HL-60/S4 (cell line): ENCODE results near the gene JOSD2.

Experiments
- in situ Hi-C: fragments of 300-500 bp; cut with MboI; formaldehyde crosslinking; loops from 2 replicates; pipeline ENCODE4 v1.14.3; 2022; ENCODE audit warnings: low sequenced_read_pairs

JOSD2 gene, protein sequence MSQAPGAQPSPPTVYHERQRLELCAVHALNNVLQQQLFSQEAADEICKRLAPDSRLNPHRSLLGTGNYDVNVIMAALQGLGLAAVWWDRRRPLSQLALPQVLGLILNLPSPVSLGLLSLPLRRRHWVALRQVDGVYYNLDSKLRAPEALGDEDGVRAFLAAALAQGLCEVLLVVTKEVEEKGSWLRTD

DNA sequence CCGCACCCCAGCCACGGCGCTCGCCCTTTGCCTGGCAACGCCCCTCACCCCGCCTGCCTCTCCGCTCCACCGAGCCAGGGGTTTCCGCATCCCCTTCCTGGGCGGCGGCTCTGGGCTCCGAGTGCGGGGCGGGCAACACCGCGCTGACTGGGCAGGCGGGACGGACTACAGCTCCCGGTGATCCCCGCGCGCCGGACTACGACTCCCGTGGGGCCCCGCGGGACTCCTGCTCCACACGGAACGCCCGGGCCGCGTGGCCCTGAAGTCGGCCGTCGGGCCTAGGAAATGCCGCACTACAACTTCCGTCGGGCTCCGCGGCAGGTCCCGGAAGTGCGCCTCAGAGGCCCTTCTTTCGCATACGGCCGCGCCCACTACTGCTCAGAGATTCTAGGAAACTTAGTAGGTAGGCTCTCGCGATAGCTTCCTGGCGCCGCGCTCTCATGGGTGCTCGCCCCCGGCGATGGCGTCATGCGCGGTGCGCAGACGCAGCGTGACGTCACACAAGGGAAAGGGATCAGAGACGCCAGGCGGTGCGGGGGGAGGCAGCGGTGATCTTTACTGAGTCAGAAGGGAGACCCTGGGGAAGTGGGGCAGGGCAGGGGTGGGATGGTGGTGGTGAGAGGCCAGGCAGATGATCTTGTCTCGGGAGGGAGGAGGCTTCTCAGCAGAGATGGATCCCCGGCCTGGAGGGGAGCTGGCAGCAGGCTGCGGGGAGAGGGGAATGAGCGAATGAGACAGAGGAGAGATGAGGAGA, at the start of gene JOSD2:
Gene JOSD2, minus strand, starts transcription at position 123 of the 754 bp plus-strand sequence. CDS start 760 bp downstream, outside the sequence.
- in situ Hi-C loops, result no loop called here

DNA sequence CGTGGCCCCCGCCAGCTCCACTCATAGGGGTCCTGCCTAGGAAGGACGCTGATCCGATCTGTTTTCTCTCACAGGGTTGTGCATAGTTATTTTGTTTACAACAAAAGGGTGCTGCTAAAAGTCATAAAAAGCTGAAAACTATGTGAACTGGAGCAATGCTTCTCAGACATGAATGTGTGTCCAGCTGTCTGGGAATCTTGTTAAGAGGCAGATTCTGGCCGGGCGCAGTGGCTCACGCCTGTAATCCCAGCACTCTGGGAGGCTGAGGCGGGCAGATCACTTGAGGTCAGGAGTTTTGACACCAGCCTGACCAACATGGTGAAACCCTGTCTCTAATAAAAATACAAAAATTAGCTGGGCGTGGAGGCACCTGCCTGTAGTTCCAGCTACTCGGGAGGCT, 48.6 kb upstream of the JOSD2 start:
- in situ Hi-C loops, result no loop called here

DNA sequence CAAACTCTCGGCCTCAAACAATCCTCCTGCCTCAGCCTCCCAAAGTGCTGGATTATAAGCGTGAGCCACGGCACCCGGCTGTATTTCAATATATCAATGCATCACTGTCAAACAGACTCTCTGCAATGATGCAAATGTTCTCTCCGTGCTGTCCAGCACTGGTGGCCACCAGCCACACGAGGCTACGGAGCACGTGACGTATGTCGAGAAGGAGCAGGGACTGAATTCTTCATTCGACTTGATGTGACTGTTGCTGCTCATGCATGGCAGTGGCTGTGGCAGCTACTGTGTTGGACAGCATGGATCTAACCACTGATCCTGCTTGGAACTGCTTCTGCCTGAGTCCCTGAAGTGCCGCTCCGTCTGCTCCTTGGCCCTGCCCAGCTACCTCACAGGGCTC, 47.5 kb upstream of the JOSD2 start:
- in situ Hi-C loops, result no loop called here

DNA sequence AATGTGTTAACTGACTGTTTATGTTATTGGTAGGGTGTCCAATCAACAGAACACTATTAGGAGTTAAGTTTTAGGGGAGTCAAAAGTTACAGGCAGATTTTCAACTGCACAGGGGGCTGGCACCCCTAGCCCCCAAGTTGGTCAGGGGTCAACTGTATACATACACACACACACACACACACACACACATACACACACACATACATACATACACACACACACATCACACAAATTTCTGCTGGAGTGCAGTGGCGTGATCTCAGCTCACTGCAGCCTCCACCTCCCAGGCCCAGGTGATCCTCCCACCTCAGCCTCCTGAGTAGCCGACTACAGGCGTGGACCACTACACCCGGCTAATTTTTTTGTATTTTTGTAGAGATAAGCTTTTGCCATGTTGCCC, 47.0 kb upstream of the JOSD2 start:
- in situ Hi-C loops, result no loop called here

DNA sequence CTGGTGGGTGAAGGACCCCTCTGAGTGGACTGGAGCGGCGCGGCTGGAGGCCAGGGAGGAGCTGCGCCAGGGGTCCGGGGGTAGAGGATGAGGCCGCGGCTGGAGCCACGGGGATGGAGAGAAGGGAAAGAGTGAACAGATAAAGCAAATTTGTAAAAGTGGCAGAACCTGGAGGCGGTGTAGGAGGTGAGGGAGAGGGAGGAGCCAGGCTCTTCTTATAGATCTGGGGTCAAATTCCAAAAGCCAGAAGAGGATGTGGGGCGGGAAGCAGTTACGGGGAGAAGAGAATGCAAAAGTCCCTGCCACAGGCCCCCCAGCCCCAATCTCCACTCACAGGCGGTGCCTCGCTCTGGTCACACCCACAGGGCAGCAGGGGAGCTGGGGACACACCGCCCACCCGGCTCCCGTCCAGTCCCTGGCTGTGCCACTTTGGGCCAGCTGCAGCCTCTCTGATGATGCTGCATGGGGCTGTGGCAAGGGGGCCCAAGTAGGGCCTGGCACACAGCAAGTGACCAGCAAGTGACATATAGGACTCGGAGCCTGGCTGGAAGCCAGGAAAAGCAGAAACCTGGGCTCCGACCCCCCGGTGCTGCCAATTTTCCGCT, 46.1 kb upstream of the JOSD2 start:
- in situ Hi-C loops, result no loop called here

DNA sequence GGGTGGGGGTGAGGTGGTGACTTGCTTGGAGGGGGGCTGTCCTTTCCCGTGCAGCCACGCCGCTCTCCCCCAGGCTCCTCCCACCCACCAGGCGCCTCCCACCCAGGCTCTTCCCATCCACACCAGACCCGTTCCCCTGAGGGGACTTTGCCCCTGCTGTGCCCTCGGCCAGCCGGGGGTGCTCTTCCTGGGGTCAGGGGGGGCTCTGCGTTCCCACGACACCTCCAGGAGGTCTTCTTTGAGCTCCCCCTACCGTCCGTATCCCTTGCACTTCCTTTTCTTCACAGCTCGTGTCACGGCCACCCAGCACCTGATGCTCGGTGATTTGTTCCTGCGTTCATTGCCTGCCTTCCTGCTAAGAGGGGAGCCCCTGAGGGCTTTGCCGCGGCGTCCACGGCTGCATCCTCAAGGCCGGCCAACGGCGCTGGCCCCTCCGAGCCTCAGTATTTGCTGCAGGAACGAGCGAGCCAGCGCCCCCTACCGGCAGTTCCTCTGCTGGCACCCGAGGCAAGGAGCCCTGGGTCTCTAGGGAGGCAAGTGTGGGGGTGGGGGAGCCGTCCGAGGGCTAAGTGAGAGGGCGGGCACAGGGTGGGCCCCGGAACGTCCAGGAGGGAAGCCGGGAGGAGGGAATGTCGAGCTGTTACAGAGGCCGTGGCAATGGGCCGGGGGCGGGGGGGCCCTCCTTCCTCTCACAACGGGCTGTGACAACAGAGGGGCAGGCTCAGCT, 45.5 kb upstream of the JOSD2 start:
- in situ Hi-C loops, result no loop called here

DNA sequence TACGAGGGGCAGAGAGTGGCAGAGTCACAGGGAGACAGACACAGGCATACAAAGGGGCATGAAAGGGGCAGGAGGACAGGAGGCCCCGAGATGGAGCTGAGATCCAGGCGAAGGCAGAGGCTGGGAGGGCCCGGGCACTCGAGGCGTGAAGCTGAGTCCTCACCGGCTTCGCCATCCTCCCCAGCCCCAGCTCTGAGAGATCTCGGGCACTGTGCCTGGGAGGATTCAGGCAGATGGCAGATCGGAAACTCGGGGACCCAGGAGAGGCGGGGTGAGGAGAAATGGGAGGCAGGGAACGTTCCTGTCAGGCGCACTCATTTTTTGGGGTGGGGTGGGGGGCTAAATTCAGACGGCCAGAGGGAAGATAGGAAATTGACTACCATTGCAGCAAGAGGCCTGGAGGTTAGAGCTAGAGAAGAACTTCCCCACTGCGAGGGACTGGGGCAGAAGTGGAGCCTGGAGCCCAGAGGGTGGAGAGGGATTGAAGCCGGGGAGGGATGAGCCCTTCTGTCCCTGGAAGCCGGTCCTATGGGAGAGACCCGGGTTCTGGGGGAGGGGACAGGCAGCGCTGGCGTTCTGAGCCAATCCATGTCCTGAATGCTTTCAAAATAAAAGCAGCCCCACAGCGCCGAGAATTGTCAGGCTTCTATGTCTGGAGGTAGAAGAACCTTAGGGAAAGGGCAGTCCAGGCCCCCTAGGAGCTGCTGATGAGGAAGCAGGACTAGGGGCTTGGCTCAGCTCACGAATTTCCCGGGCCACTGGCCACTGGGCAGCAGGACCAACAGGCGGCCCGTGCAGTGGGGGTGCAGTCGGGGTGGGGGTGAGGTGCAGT, 44.7 kb upstream of the JOSD2 start:
- in situ Hi-C loops, result no loop called here

DNA sequence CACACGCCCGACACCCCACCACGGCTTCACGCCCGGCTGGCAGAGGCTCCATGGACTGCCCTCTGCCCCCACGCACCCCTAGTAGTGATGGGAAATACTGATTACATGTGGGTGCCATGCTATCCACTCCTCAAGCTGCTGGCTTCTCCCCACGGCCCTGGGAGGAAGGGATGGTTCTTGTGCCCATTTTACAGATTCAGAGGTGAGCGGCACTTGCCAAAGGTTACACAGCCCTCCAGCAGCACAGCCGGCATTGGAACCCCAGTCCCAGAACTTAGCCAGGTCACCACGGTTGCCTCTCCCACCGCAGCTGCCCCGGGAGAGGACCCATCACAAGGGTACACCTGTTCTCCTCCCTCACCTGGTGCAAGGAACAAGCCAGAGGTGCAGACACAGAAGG, 44.0 kb upstream of the JOSD2 start:
- in situ Hi-C loops, result no loop called here

DNA sequence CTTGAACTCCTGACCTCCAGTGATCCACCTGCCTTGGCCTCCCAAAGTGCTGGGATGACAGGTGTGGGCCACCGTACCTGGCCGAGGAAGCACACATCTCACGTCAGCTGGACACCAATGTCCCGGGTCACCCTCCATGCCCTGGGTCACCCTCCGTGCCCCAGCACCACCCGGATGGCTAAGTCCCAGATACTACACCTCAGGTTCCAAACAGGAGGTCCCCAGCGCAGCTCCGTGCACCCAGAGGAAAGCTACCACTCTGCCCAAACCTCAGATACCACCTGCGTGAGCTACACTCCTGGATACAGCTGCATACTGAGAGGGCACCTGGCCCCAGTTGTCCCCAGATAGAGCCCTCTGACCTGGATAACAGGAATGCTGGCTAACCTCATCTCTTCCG, 43.2 kb upstream of the JOSD2 start:
- in situ Hi-C loops, result no loop called here

DNA sequence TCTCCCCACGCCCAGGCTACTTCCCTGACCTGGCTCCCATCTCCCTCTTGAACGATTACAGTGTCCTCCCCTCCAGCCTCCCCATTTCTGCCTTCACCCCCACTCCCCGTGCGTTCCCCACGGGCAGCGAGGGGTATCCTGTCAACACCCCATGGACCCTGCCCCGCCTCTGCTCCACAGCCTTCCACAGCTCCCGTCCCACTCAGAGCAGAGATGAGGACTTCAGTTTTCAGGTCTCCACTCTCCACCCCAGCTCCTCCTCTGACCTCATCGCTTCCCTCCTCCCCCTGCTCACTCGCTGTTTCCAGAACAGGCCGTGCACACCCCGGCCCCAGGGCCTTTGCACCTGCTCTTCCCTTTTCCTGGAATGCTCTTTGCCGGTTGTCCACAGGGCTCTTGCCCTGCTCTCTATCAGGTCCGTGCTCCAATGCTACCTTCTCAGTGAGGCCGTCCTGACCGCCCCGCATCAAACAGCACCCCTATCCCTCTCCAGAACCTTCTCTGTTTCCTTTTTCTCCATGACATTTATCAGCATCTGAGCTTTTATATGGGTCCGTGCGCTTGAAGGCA, 42.2 kb upstream of the JOSD2 start:
- in situ Hi-C loops, result no loop called here

DNA sequence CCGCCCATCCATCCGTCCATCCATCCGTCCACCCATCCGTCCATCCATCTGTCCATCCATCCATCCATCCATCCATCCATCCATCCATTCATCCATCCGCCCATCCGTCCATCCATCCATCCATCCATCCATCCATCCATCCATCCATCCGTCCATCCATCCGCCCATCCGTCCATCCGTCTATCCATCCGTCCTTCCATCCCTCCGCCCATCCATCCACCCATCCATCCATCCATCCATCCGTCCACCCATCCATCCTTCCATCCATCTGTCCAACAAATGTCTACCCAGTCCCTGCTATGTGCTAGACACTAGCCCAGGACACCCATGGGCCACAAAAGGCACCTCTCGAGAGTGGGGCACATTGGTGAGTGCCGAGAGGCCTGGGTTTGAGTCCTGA, 41.5 kb upstream of the JOSD2 start:
- in situ Hi-C loops, result no loop called here

DNA sequence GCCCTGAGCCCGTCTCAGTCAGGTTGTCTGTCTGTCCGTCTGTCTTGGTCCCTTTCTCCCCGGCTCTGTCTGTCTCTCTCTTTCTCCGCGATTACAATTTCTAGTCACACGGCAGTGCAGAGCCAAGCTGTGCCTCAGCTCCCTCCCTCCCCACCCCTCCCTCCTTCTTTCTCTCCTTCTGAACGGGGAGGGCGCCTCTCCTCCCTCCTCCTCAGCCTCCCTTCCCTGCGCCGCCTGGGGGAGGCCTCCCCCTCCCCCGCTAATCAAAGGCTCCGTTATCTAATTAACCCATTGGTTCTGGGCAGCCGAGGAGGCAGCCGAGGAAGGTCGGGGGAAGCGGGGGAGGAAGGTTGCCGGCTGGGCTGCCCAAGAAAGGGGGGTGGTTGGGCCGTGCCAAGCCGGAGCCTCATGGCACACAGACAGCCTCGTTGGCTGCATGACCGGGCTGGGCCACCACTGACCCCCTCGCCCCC, 40.8 kb upstream of the JOSD2 start:
- in situ Hi-C loops, result no loop called here

DNA sequence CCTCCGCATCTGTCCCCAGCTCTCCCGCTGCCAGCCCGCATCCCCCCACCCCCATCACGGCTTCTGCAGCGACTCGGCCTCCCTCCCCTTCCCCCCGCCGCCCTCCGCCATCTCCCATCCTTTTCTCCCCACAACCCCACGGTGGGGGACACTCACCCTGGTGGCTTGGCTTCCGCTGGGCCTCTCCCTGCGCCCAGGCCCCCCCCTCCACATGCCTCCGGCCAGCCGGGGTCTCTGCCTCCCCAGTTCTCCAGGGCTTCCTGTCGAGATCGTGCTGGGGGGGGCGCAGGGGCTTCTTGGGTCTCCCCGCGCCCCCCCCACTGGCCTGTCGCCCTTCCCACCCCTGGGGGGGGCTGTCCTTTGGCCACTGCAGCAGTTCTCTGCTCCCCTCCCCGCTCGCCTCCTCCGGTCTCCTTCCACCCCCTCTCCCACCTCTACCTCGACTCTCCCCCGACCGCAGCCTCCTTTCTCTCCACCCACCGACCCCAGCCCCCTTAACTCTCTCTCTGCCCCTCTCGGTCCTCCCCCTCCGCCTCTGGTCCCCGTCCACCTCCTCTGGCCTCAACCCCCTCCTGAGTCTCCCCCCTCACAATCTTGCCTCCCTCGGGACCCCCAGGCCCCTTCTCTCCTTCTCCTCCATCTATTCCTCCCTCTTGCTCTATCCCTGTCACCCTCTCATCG, 40.2 kb upstream of the JOSD2 start:
- in situ Hi-C loops, result no loop called here

DNA sequence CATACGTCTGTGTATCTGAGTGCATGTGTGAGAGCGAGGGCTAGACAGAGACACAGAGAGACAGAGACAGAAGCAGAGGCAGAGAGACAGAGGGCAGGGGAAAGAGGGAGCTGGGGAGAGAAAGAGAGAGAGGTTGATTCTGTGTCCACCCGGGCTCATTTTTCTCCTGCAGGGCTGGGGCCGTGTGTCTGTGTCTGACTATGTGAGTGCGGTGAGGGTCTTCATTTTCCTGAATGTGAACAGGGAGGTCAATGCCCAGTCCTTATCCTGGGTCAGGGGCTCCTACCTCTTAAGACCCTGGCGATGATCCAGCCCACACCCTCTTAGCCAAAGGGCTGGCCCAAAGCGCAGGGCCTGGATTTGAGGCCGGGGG, 39.6 kb upstream of the JOSD2 start:
- in situ Hi-C loops, result no loop called here

DNA sequence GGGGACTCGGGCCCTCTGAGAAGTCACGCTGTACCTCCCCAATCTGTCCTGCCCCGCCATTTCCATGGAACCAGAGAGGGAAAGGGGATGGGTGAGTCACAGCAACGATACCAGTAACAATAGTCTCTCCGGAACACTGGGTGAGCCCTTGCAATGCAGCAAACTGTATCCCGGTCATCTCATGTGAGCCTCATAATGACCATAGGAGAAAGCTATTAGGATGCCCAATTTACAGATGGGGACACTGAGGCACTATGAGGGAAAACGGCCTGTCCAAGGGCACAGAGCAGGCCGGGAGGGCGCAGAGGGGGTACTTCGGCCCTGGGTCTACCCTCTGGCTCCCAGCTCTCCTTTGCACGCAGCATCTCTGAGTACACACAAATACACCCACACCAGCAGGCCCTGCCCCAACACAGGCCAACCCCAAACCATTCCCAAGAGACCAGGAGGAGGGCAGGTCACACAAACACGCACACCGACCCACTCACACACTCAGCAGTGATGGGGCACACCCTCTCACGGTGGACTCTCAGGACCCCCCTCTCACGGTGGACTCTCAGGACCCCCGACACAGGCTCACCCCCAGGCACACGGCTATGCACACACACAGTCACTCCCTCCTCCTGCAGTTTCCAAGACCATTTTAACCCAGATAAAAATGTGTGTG, 39.1 kb upstream of the JOSD2 start:
- in situ Hi-C loops, result no loop called here

DNA sequence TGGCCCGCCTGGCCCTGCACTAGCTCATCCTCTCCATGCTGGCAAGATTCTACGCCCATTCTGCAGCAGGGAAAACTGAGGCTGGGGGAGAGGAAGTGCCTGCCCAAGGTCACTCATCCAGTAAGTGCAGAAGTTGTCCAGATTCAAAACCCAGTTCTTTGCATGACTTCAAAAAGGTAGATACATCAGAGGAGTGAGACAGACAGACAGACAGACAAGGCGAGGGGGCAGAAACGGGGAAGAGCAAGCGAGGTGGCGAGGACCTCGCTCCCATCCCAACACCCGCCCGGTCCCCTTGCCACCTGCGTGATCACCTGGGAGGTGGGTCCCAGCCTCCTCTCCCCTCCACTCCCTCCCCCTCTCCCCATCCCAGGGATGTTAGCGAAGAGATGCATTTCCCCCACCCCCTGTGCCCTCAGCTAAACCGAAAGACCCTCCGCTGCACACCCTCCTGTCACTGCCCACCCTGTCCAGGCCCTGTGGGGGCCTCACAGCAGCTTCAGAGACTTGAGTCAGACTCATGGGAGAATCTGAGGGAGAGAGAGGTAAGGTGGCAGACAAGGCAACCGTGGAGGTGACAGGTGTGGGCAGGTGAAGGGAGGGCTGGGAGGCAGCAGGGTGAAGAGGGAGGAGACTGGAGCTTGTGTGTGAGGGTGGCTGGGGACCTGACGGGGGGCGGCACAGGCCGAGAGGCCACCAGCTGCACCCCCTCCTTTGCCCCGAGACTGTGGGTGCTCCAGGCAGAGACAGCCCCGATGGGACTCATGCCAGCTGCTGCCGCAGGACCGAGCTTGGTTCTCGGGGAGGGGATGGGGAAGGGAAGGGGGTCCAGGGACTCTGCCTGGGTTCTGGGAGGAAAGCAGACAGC, 38.3 kb upstream of the JOSD2 start:
- in situ Hi-C loops, result no loop called here

DNA sequence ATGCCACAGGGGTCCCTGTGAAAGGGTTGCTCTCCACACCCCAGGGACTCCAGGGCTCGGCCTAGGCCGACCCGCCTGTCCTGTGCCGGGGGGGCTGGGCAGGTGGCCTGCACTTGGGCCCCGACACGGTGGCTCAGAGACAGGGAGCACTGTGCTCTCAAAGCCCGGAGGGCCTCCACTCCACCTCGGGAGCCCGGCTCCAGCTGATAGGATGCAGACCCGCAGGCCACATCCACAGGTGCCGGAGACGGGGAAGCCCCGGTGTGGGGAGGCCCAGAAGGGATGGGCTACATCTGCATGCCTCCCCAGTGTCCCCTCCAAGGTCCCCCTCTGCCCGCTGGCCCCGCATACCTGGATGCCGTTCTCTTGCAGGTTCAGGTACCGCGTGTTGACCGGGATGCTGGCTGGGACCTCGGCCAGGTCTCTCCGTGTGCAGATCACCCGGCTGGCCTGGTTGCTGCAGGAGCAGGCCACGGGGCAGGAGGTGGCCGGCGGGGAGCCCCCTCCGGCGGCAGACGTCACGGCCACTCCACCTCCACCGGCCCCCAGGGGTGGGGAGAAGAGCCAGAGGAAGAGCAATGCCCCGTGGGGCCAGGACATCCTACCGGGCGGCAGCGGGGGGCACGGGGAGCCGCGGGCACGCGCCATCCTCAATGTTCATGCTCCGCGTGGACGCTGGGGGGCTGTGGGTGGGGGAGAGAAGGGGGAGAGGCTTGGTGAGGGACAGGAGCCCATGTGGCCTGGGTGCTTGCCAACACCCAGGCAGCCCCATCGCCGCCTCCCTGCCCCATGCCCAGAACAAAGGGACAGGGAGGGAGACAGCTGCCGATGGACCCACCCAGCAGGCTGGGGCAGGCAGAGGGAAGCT, 37.4 kb upstream of the JOSD2 start:
- in situ Hi-C loops, result no loop called here
